ENCODE measurements around the gene C22orf39.

GRCh38 chr22:19430890-19431541, 16.5 kb downstream of the C22orf39 start:
- TF ChIP-seq CTCF (IDR thresholded peaks at IDR 0.05) (no peak), POLR2AphosphoS5 (IDR thresholded peaks at IDR 0.05) (no peak), POLR2A (IDR thresholded peaks at IDR 0.05) (no peak), EP300 (IDR thresholded peaks at IDR 0.05) (no peak)
